IPS-18c (cell line): ENCODE measurements around the gene PIK3R3.

Source experiments
- H3K4me3 ChIP-seq: 2 replicates; pipeline ENCODE4 v1.7.0; 2013; ENCODE audit warnings: low read depth, mild to moderate bottlenecking, low read length, moderate library complexity; ENCODE audit not compliant: insufficient read depth
- H3K9me3 ChIP-seq: one replicate; pipeline ENCODE4 v1.6.1; 2013; ENCODE audit warnings: mild to moderate bottlenecking, low read length, moderate library complexity; ENCODE audit not compliant: control insufficient read depth, insufficient read depth

Gene PIK3R3

GRCh38 chr1:46021046-46021996 lies 111.1 kb downstream of the PIK3R3 start:
- no peak overlapping the region for H3K4me3 ChIP-seq
- H3K9me3 ChIP-seq = peaks cover 2% of the 10 kb centered on the region

- Histone ChIP-seq H3K9me3 (peaks cover 2% of the 10 kb centered on the region), H3K4me3 (no peak overlapping the region)
These were observed 112.4 kb downstream of the PIK3R3 start for GRCh38 chr1:46020010-46020409.

- no peak overlapping the region for H3K4me3 ChIP-seq
- no peaks in the 10 kb centered on the region for H3K9me3 ChIP-seq
These were observed 113.1 kb downstream of the PIK3R3 start for GRCh38 chr1:46019348-46019747.

GRCh38 chr1:46017876-46018503 lies 114.4 kb downstream of the PIK3R3 start:
- H3K9me3 ChIP-seq = no peaks in the 10 kb centered on the region
- no peak overlapping the region for H3K4me3 ChIP-seq

GRCh38 chr1:46013581-46013980 lies 118.8 kb downstream of the PIK3R3 start:
- no peaks in the 10 kb centered on the region for H3K9me3 ChIP-seq
- H3K4me3 ChIP-seq = no peak overlapping the region

- no peaks in the 10 kb centered on the region for H3K9me3 ChIP-seq
- H3K4me3 ChIP-seq = no peak overlapping the region
These were observed 120.2 kb downstream of the PIK3R3 start for GRCh38 chr1:46012236-46012635.

- Histone ChIP-seq H3K4me3 (no peak overlapping the region), H3K9me3 (no peaks in the 10 kb centered on the region)
These were observed 121.2 kb downstream of the PIK3R3 start for GRCh38 chr1:46011121-46011695.

GRCh38 chr1:46010611-46011010 lies 121.8 kb downstream of the PIK3R3 start:
- Histone ChIP-seq H3K9me3 (no peaks in the 10 kb centered on the region), H3K4me3 (no peak overlapping the region)

GRCh38 chr1:46008585-46008984 lies 123.8 kb downstream of the PIK3R3 start:
- Histone ChIP-seq H3K4me3 (no peak overlapping the region), H3K9me3 (no peaks in the 10 kb centered on the region)

- H3K4me3 ChIP-seq = no peak overlapping the region
- H3K9me3 ChIP-seq = no peaks in the 10 kb centered on the region
These were observed 126.8 kb downstream of the PIK3R3 start for GRCh38 chr1:46005594-46005993.

- no peak overlapping the region for H3K4me3 ChIP-seq
- no peaks in the 10 kb centered on the region for H3K9me3 ChIP-seq
These were observed 127.9 kb downstream of the PIK3R3 start for GRCh38 chr1:46004492-46004891.

- no peak overlapping the region for H3K4me3 ChIP-seq
- H3K9me3 ChIP-seq = no peaks in the 10 kb centered on the region
These were observed 129.1 kb downstream of the PIK3R3 start for GRCh38 chr1:46003315-46003714.

GRCh38 chr1:46002551-46003150 lies 129.8 kb downstream of the PIK3R3 start:
- Histone ChIP-seq H3K4me3 (no peak overlapping the region), H3K9me3 (no peaks in the 10 kb centered on the region)

GRCh38 chr1:46001081-46001785 lies 131.2 kb downstream of the PIK3R3 start:
- no peak overlapping the region for H3K4me3 ChIP-seq
- H3K9me3 ChIP-seq = no peaks in the 10 kb centered on the region

- H3K4me3 ChIP-seq = no peak overlapping the region
- H3K9me3 ChIP-seq = no peaks in the 10 kb centered on the region
These were observed 132.9 kb downstream of the PIK3R3 start for GRCh38 chr1:45999507-45999906.

- Histone ChIP-seq H3K9me3 (no peaks in the 10 kb centered on the region), H3K4me3 (no peak overlapping the region)
These were observed 134.3 kb downstream of the PIK3R3 start for GRCh38 chr1:45998020-45998617.

- Histone ChIP-seq H3K4me3 (no peak overlapping the region), H3K9me3 (no peaks in the 10 kb centered on the region)
These were observed 137.1 kb downstream of the PIK3R3 start for GRCh38 chr1:45995298-45995697.
